PC-3 (cell line): ENCODE data around the gene LIPC.

Experiments
- EZH2 ChIP-seq: fragments of 300-600 bp; sonication (generic); IDR thresholded peaks from one replicate; pipeline ENCODE4 v1.6.1; 2017; ENCODE audit warnings: antibody characterized with exemption, mild to moderate bottlenecking, low read length; ENCODE audit not compliant: unreplicated experiment
- EZH2phosphoT487 ChIP-seq: fragments of 300-600 bp; sonication (generic); IDR thresholded peaks from 2 replicates; pipeline ENCODE4 v1.6.1; 2018; ENCODE audit warnings: mild to moderate bottlenecking, antibody characterized with exemption, low read length, borderline replicate concordance
- TF ChIP-seq, protein P1 (sequence below): fragments of 300-600 bp; sonication (generic); conservative IDR thresholded peaks from 2 replicates; pipeline ENCODE4 v1.5.1; 2017; ENCODE audit warnings: antibody characterized with exemption, low read depth, mild to moderate bottlenecking, low read length

DNA sequence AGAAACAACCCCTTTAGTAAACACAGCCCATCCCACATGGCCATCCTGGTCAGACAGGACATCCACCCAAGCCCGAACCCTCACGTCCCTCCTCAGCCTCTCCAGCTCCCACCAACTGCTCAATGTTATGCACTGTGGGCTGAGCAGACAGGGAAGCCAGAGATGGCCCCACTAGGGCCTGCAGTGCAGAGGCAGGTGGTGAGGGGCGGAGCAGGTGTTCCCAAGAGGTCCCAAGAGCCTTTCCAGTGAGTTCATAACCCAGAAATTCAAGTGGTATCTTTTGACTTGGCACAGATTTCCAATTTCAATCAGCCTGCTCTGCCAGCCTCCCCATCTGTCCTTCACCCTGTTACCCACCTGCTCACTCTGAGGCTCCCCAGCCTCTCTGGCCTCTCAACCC, 130.3 kb downstream of the LIPC start:
- TF ChIP-seq, protein P1, sequence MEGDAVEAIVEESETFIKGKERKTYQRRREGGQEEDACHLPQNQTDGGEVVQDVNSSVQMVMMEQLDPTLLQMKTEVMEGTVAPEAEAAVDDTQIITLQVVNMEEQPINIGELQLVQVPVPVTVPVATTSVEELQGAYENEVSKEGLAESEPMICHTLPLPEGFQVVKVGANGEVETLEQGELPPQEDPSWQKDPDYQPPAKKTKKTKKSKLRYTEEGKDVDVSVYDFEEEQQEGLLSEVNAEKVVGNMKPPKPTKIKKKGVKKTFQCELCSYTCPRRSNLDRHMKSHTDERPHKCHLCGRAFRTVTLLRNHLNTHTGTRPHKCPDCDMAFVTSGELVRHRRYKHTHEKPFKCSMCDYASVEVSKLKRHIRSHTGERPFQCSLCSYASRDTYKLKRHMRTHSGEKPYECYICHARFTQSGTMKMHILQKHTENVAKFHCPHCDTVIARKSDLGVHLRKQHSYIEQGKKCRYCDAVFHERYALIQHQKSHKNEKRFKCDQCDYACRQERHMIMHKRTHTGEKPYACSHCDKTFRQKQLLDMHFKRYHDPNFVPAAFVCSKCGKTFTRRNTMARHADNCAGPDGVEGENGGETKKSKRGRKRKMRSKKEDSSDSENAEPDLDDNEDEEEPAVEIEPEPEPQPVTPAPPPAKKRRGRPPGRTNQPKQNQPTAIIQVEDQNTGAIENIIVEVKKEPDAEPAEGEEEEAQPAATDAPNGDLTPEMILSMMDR: no peak
- TF ChIP-seq EZH2 (no peak), EZH2phosphoT487 (no peak)
